ENCODE data around the gene STK38. TPM values are rescaled to one million over a fixed set of nuclear protein-coding genes. Genes with fewer than 3 reads are reported as not detected.

The STK38 gene
- total RNA-seq, 1 donor from 2014 or later: 10.5 TPM

GRCh38 chr6:36508532-36508931 is 38.7 kb downstream of the STK38 start:
- TF ChIP-seq CTCF (IDR thresholded peaks at IDR 0.05): no peak
- Histone ChIP-seq H3K4me3 (no peak overlapping the region), H3K27ac (no peak overlapping the region), H3K36me3 (peaks cover 15 to 30% of the 10 kb centered on the region in 2 donors), H3K27me3 (no peaks in the 10 kb centered on the region), H3K4me1 (no peaks in the 10 kb centered on the region), H3K9me3 (no peaks in the 10 kb centered on the region)
- intact Hi-C loops (cut with DNase I): no loop called here
- DNase-seq (ENCODE audit: low spot score in 2 of 2): no peak

- peaks cover 8 to 19% of the 10 kb centered on the region in 2 donors for H3K36me3 ChIP-seq
- H3K9me3 ChIP-seq: no peaks in the 10 kb centered on the region
- no peak for TF ChIP-seq CTCF (IDR thresholded peaks at IDR 0.05)
- DNase-seq (ENCODE audit: low spot score in 2 of 2): no peak
- intact Hi-C loops (cut with DNase I): no loop called here
- no peak overlapping the region for H3K4me3 ChIP-seq
- no peaks in the 10 kb centered on the region for H3K27me3 ChIP-seq
- no peaks in the 10 kb centered on the region for H3K4me1 ChIP-seq
- no peak overlapping the region for H3K27ac ChIP-seq
Observed at GRCh38 chr6:36506611-36507010, 40.7 kb downstream of the STK38 start.

- H3K9me3 ChIP-seq: no peaks in the 10 kb centered on the region
- peaks cover 4 to 19% of the 10 kb centered on the region in 2 donors for H3K36me3 ChIP-seq
- DNase-seq (ENCODE audit: low spot score in 2 of 2): no peak
- intact Hi-C loops (cut with DNase I): no loop called here
- H3K4me3 ChIP-seq: no peak overlapping the region
- H3K27me3 ChIP-seq: no peaks in the 10 kb centered on the region
- H3K4me1 ChIP-seq: no peaks in the 10 kb centered on the region
- no peak overlapping the region for H3K27ac ChIP-seq
- TF ChIP-seq CTCF (IDR thresholded peaks at IDR 0.05): no peak
Observed at GRCh38 chr6:36505744-36506534, 41.3 kb downstream of the STK38 start.

GRCh38 chr6:36504982-36505381 is 42.3 kb downstream of the STK38 start:
- TF ChIP-seq CTCF (IDR thresholded peaks at IDR 0.05): no peak
- no peak for DNase-seq (ENCODE audit: low spot score in 2 of 2)
- no peaks in the 10 kb centered on the region for H3K4me1 ChIP-seq
- peaks cover 4 to 15% of the 10 kb centered on the region in 2 donors for H3K36me3 ChIP-seq
- H3K27ac ChIP-seq: no peak overlapping the region
- no peak overlapping the region for H3K4me3 ChIP-seq
- no peaks in the 10 kb centered on the region for H3K9me3 ChIP-seq
- no peaks in the 10 kb centered on the region for H3K27me3 ChIP-seq
- intact Hi-C loops (cut with DNase I): no loop called here

GRCh38 chr6:36504181-36504580 is 43.1 kb downstream of the STK38 start:
- Histone ChIP-seq H3K9me3 (no peaks in the 10 kb centered on the region), H3K27ac (no peak overlapping the region), H3K27me3 (no peaks in the 10 kb centered on the region), H3K4me1 (no peaks in the 10 kb centered on the region), H3K36me3 (peaks cover 5 to 17% of the 10 kb centered on the region in 2 donors), H3K4me3 (no peak overlapping the region)
- no peak for TF ChIP-seq CTCF (IDR thresholded peaks at IDR 0.05)
- intact Hi-C loops (cut with DNase I): no loop called here
- no peak for DNase-seq (ENCODE audit: low spot score in 2 of 2)
